Lower leg skin (tissue), 3 donors: ENCODE results near the gene CASP10.

Experiments
- CTCF ChIP-seq, 3 donors: fragments of 450-650 bp; IDR thresholded peaks; one replicate each; pipeline ENCODE4 v1.5.1; 2016; ENCODE audit warnings: antibody characterized with exemption in 3 of 3, mild to moderate bottlenecking in 3 of 3, moderate library complexity in 2 of 3
- POLR2A ChIP-seq, 2 donors: fragments of 450-650 bp; IDR thresholded peaks; one replicate each; pipeline ENCODE4 v1.6.1; 2016 to 2017; ENCODE audit warnings: antibody characterized with exemption in 2 of 2, mild to moderate bottlenecking in 1 of 2, moderate library complexity in 1 of 2

- TF ChIP-seq CTCF (IDR thresholded peaks at IDR 0.05): no peak
- TF ChIP-seq POLR2A (IDR thresholded peaks at IDR 0.05): no peak
Measured at GRCh38 chr2:201254081-201254730, 71.3 kb downstream of the CASP10 start.
